IMR-90 (cell line): Measurements from ENCODE around the gene LTBP1. TPM values are rescaled to one million over a fixed set of nuclear protein-coding genes. Genes with fewer than 3 reads are reported as not detected.

Experiments
- ATAC-seq: fragments of 200-7000 bp; cut with Tn5 transposase; 2 replicates; pipeline ENCODE4 v1.9.1; 2020; ENCODE audit warnings: low read depth, mild to moderate bottlenecking, moderate library complexity
- BruUV-seq: library from RNA; stranded (reverse); fragments of 400-500 nt; replicated peaks from 2 replicates; lab custom pipeline; 2021; lab: Mats Ljungman, UMichigan
- CTCF ChIA-PET: fragments of 300-600 bp; formaldehyde crosslinking; extraction: SDS; loops from one replicate; lab custom pipeline; 2021; ENCODE audit warnings: antibody characterized with exemption; lab: Yijun Ruan, JAX
- POLR2A ChIA-PET: fragments of 300-600 bp; sonication (Branson Sonifier 250); formaldehyde crosslinking; loops from one replicate; lab custom pipeline; 2022; ENCODE audit warnings: antibody characterized with exemption; ENCODE audit not compliant: unreplicated experiment; lab: Charles Lee
- DNase-seq: peaks from one replicate; pipeline ENCODE4 v3.0.0; 2013
- H2AFZ ChIP-seq: replicated peaks from 2 replicates; pipeline ENCODE3; 2013; ENCODE audit warnings: low read length, mild to moderate bottlenecking; ENCODE audit not compliant: poor library complexity
- H2AK5ac ChIP-seq: 2 replicates; pipeline ENCODE4 v1.6.1; 2013; ENCODE audit warnings: low read depth, low read length, inconsistent platforms
- H2AK9ac ChIP-seq: replicated peaks from 2 replicates; pipeline ENCODE3; 2013; ENCODE audit warnings: mild to moderate bottlenecking, low read depth, low read length, moderate library complexity; ENCODE audit not compliant: poor library complexity
- H2BK120ac ChIP-seq: 2 replicates; pipeline ENCODE4 v1.6.1; 2013; ENCODE audit warnings: low read depth, low read length, inconsistent platforms
- H2BK15ac ChIP-seq: 3 replicates; pipeline ENCODE4 v1.6.1; 2013; ENCODE audit warnings: low read depth, low read length, inconsistent platforms
- H2BK20ac ChIP-seq: 2 replicates; pipeline ENCODE4 v1.6.1; 2013; ENCODE audit warnings: low read depth, mild to moderate bottlenecking, inconsistent platforms, low read length, moderate library complexity
- H2BK5ac ChIP-seq: 2 replicates; pipeline ENCODE4 v1.6.1; 2013; ENCODE audit warnings: mild to moderate bottlenecking, low read depth, low read length, inconsistent platforms; ENCODE audit not compliant: poor library complexity, severe bottlenecking
- H3K14ac ChIP-seq: replicated peaks from 2 replicates; pipeline ENCODE4 v1.6.1; 2013; ENCODE audit warnings: low read depth, low read length, inconsistent platforms
- H3K18ac ChIP-seq: 2 replicates; pipeline ENCODE4 v1.6.1; 2013; ENCODE audit warnings: low read depth, low read length, control low read depth
- H3K23ac ChIP-seq: 2 replicates; pipeline ENCODE4 v1.6.1; 2013; ENCODE audit warnings: low read depth, low read length, inconsistent platforms
- H3K27ac ChIP-seq: 2 replicates; pipeline ENCODE4 v1.5.1; 2013; ENCODE audit warnings: mild to moderate bottlenecking, control low read depth, low read length; ENCODE audit not compliant: insufficient read depth
- H3K27me3 ChIP-seq: 2 replicates; pipeline ENCODE4 v1.6.1; 2013; ENCODE audit warnings: low read length; ENCODE audit not compliant: control insufficient read depth, insufficient read depth
- H3K36me3 ChIP-seq: 2 replicates; pipeline ENCODE4 v1.6.1; 2013; ENCODE audit warnings: low read length, mixed read lengths; ENCODE audit not compliant: control insufficient read depth, insufficient read depth
- H3K4ac ChIP-seq: 2 replicates; pipeline ENCODE4 v1.6.1; 2013; ENCODE audit warnings: low read depth, low read length, inconsistent platforms
- H3K4me1 ChIP-seq: 2 replicates; pipeline ENCODE4 v1.6.1; 2013; ENCODE audit warnings: low read length, mixed read lengths; ENCODE audit not compliant: control insufficient read depth, insufficient read depth
- H3K4me2 ChIP-seq: 2 replicates; pipeline ENCODE4 v1.6.1; 2013; ENCODE audit warnings: low read depth, mild to moderate bottlenecking, control low read depth, low read length, moderate library complexity
- H3K4me3 ChIP-seq: 2 replicates; pipeline ENCODE4 v1.5.1; 2013; ENCODE audit warnings: low read depth, mild to moderate bottlenecking, control low read depth, low read length, moderate library complexity; ENCODE audit not compliant: insufficient read depth
- H3K56ac ChIP-seq: 2 replicates; pipeline ENCODE4 v1.6.1; 2013; ENCODE audit warnings: low read length, inconsistent platforms; ENCODE audit not compliant: insufficient read depth; ENCODE audit errors: extremely low read depth
- H3K79me1 ChIP-seq, 2 experiments: 2 replicates each; pipeline ENCODE4 v1.6.1; 2013; ENCODE audit warnings: low read length in 2 of 2, inconsistent platforms in 1 of 2, low read depth in 1 of 2
- H3K9ac ChIP-seq: 2 replicates; pipeline ENCODE4 v1.6.1; 2013; ENCODE audit warnings: low read depth, low read length, control low read depth
- H3K9me1 ChIP-seq: 2 replicates; pipeline ENCODE4 v1.6.1; 2013; ENCODE audit warnings: low read length, inconsistent platforms; ENCODE audit not compliant: insufficient read depth
- H3K9me3 ChIP-seq: 2 replicates; pipeline ENCODE4 v1.6.1; 2013; ENCODE audit warnings: low read length; ENCODE audit not compliant: control insufficient read depth, insufficient read depth
- H4K20me1 ChIP-seq: 2 replicates; pipeline ENCODE4 v1.6.1; 2013; ENCODE audit warnings: low read length, inconsistent platforms; ENCODE audit not compliant: insufficient read depth
- H4K5ac ChIP-seq: 2 replicates; pipeline ENCODE4 v1.6.1; 2013; ENCODE audit warnings: mild to moderate bottlenecking, low read depth, low read length, control low read depth
- H4K8ac ChIP-seq, 2 experiments: 2 replicates each; pipeline ENCODE4 v1.6.1; 2013; ENCODE audit warnings: low read depth in 2 of 2, low read length in 2 of 2, control low read depth in 1 of 2, inconsistent platforms in 1 of 2
- H4K91ac ChIP-seq: 2 replicates; pipeline ENCODE4 v1.6.1; 2013; ENCODE audit warnings: low read depth, low read length, inconsistent platforms; ENCODE audit not compliant: insufficient read depth
- BHLHE40 ChIP-seq: fragments of 150-350 bp; IDR thresholded peaks from 2 replicates; pipeline ENCODE4 v1.6.1; 2016; ENCODE audit warnings: mild to moderate bottlenecking, low read depth, low read length
- CHD1 ChIP-seq: IDR thresholded peaks from 2 replicates; pipeline ENCODE4 v1.6.1; 2012; ENCODE audit warnings: low read depth, low read length, improper control_type of control experiment
- CTCF ChIP-seq: conservative IDR thresholded peaks from 2 replicates; pipeline ENCODE4 v1.5.1; 2012; ENCODE audit warnings: mild to moderate bottlenecking, low read depth, low read length, improper control_type of control experiment
- ELK1 ChIP-seq: fragments of 150-350 bp; IDR thresholded peaks from 2 replicates; pipeline ENCODE4 v1.6.1; 2016; ENCODE audit warnings: low read depth, mild to moderate bottlenecking, low read length, moderate library complexity, borderline replicate concordance
- FOS ChIP-seq: fragments of 150-350 bp; IDR thresholded peaks from 2 replicates; pipeline ENCODE4 v1.6.1; 2016; ENCODE audit warnings: low read depth, low read length
- MAFK ChIP-seq: IDR thresholded peaks from 2 replicates; pipeline ENCODE4 v1.6.1; 2012; ENCODE audit warnings: low read depth, low read length, improper control_type of control experiment
- MAZ ChIP-seq: IDR thresholded peaks from 2 replicates; pipeline ENCODE4 v1.6.1; 2012; ENCODE audit warnings: low read depth, mild to moderate bottlenecking, low read length, improper control_type of control experiment, moderate library complexity, borderline replicate concordance
- MXI1 ChIP-seq: IDR thresholded peaks from 2 replicates; pipeline ENCODE4 v1.6.1; 2012; ENCODE audit warnings: low read depth, mild to moderate bottlenecking, low read length, moderate library complexity, borderline replicate concordance
- NFE2L2 ChIP-seq: fragments of 150-350 bp; IDR thresholded peaks from 2 replicates; pipeline ENCODE4 v1.6.1; 2016; ENCODE audit warnings: low read depth, mild to moderate bottlenecking, low read length
- RAD21 ChIP-seq: IDR thresholded peaks from 2 replicates; pipeline ENCODE4 v1.6.1; 2012; ENCODE audit warnings: low read length, improper control_type of control experiment
- RCOR1 ChIP-seq: IDR thresholded peaks from 2 replicates; pipeline ENCODE4 v1.6.1; 2012; ENCODE audit warnings: mild to moderate bottlenecking, low read length, improper control_type of control experiment; ENCODE audit not compliant: insufficient replicate concordance
- RFX5 ChIP-seq: IDR thresholded peaks from 2 replicates; pipeline ENCODE4 v1.8.0; 2012; ENCODE audit warnings: low read depth, mild to moderate bottlenecking, low read length, moderate library complexity
- SMC3 ChIP-seq: fragments of 150-350 bp; IDR thresholded peaks from 2 replicates; pipeline ENCODE4 v1.6.1; 2016; ENCODE audit warnings: low read depth, mild to moderate bottlenecking, antibody characterized with exemption, low read length, moderate library complexity
- USF2 ChIP-seq: fragments of 150-350 bp; IDR thresholded peaks from 2 replicates; pipeline ENCODE4 v1.6.1; 2017; ENCODE audit warnings: mild to moderate bottlenecking, antibody characterized with exemption, low read length, low read depth
- dilution Hi-C: fragments of 300-500 bp; cut with HindIII; formaldehyde crosslinking; loops from one replicate; pipeline ENCODE4 v1.14.3; 2018; ENCODE audit warnings: low sequenced_read_pairs; ENCODE audit not compliant: unreplicated experiment
- in situ Hi-C: fragments of 300-500 bp; cut with MboI; formaldehyde crosslinking; loops from 3 replicates; pipeline ENCODE4 v1.14.3; 2019; ENCODE audit warnings: low sequenced_read_pairs, inconsistent platforms, mixed read lengths
- intact Hi-C: fragments of 100-400 bp; cut with micrococcal nuclease; formaldehyde crosslinking; loops from 2 replicates; pipeline ENCODE4 v1.10.0; 2022
- polyA plus RNA-seq, 3 experiments: library from polyadenylated mRNA; depleted of rRNA; stranded (reverse); fragments of >200 nt; gene quantifications; 2 replicates each; pipeline ENCODE4 v1.2.3, GENCODE V29; 2012; ENCODE audit warnings: low replicate concordance in 1 of 3
- total RNA-seq: library from RNA; depleted of rRNA; stranded (reverse); fragments of >200 nt; gene quantifications from 2 replicates; pipeline ENCODE4 v1.2.3, GENCODE V29; 2012

Gene LTBP1
- total and polyA plus RNA-seq, 2 of the 4 experiments (the other 2 are of a cell fraction): 235 to 326 TPM

- TF ChIP-seq CTCF: no peak
Observed at GRCh38 chr2:33104726-33105125, 158.0 kb downstream of the LTBP1 start (continued).

DNA sequence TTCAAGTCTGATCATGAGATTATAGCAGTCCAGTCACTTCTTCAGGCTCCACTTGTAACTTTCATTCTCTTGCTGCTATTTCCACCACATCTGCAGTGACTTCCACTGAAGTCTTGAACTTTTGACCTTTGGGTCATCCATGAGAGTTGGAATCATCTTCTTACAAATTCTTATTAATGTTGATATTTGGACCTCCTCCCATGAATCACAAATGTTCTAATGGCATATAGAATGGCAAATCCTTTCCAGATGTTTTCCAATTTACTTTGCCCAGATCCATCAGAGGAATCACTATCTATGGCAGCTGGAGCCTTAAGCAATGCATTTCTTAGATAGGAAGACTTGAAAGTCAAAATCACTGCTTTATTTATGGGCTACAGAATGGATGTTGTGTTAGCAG is 159.4 kb downstream of the LTBP1 start:
- BruUV-seq: no TSS peak
- Histone ChIP-seq H4K20me1 (no peaks in the 10 kb centered on the region), H3K4ac (no peak overlapping the region; the same call in 1 of the 2 replicates), H3K9ac (no peak overlapping the region), H3K4me1 (peaks cover 36% of the 10 kb centered on the region), H3K14ac (no peak overlapping the region), H2AK9ac (no peak overlapping the region), H4K91ac (no peak overlapping the region), H3K23ac (no peak overlapping the region), H2BK20ac (no peak overlapping the region), H2BK120ac (no peak overlapping the region), H3K18ac (no peak overlapping the region; the same call in 1 of the 2 replicates), H3K4me3 (no peak overlapping the region), H3K36me3 (peaks cover under 1% of the 10 kb centered on the region; the same call in 1 of the 2 replicates), H3K27ac (no peak overlapping the region), H4K8ac (no peak overlapping the region), H3K9me1 (peaks cover 23% of the 10 kb centered on the region), H3K56ac (no peak overlapping the region), H4K5ac (no peak overlapping the region), H3K4me2 (no peak overlapping the region), H2BK15ac (no peak overlapping the region; the same call in 2 of the 3 replicates), H2BK5ac (no peak overlapping the region), H3K9me3 (no peaks in the 10 kb centered on the region; the same call in 1 of the 2 replicates), H3K27me3 (no peaks in the 10 kb centered on the region), H2AK5ac (no peak overlapping the region), H2AFZ (no peak overlapping the region), H3K79me1 (peaks cover 30 to 71% of the 10 kb centered on the region in 2 experiments)
- POLR2A ChIA-PET: no interaction called here
- DNase-seq: no peak
- in situ Hi-C loops (no loop called here), dilution Hi-C loops (no loop called here), intact Hi-C loops (loop anchor here (5.0 kb wide), 1 partner anchor 481 kb away; no protein-coding TSS in a partner anchor)
- CTCF ChIA-PET: no interaction called here
- TF ChIP-seq MXI1: no peak
- TF ChIP-seq RFX5: no peak
- no peak for TF ChIP-seq USF2
- no peak for TF ChIP-seq SMC3
- TF ChIP-seq CHD1: no peak
- TF ChIP-seq RAD21: no peak
- no peak for TF ChIP-seq BHLHE40
- no peak for TF ChIP-seq MAZ
- TF ChIP-seq FOS: no peak
- TF ChIP-seq RCOR1: no peak
- TF ChIP-seq MAFK: no peak
- TF ChIP-seq ELK1: no peak
- no peak for TF ChIP-seq NFE2L2
- no peak for ATAC-seq
